Mesenchymal stem cell (in vitro differentiated cells and primary cell): ENCODE results near the gene STARD3.

Source experiments
- DNase-seq: peaks from one replicate; pipeline ENCODE4 v3.0.0-alpha.2; 2013
- H2AFZ ChIP-seq: one replicate; pipeline ENCODE4 v1.6.1; 2013; ENCODE audit warnings: low read depth, mild to moderate bottlenecking, control low read depth, inconsistent platforms, low read length, moderate library complexity
- H2AK5ac ChIP-seq: 2 replicates; pipeline ENCODE4 v1.6.1; 2013; ENCODE audit warnings: low read length, moderate library complexity, mild to moderate bottlenecking, inconsistent platforms; ENCODE audit not compliant: severe bottlenecking
- H2BK120ac ChIP-seq: one replicate; pipeline ENCODE4 v1.6.1; 2013; ENCODE audit warnings: low read depth, mild to moderate bottlenecking, inconsistent platforms, low read length, moderate library complexity
- H2BK12ac ChIP-seq, 2 experiments: one replicate each; pipeline ENCODE4 v1.6.1; 2013; ENCODE audit warnings: inconsistent platforms in 2 of 2, low read length in 2 of 2, mild to moderate bottlenecking in 2 of 2, moderate library complexity in 2 of 2, control low read depth in 1 of 2
- H2BK15ac ChIP-seq: one replicate; pipeline ENCODE4 v1.6.1; 2013; ENCODE audit warnings: mild to moderate bottlenecking, low read depth, inconsistent platforms; ENCODE audit not compliant: poor library complexity, severe bottlenecking
- H2BK5ac ChIP-seq: 2 replicates; pipeline ENCODE4 v1.6.1; 2013; ENCODE audit warnings: low read depth, mild to moderate bottlenecking, low read length, control low read depth, inconsistent platforms; ENCODE audit not compliant: poor library complexity, severe bottlenecking
- H3K14ac ChIP-seq, 2 experiments: one replicate each; pipeline ENCODE4 v1.6.1; 2013; ENCODE audit warnings: inconsistent platforms in 2 of 2, low read length in 2 of 2, control low read depth in 1 of 2, mild to moderate bottlenecking in 1 of 2, moderate library complexity in 1 of 2
- H3K18ac ChIP-seq, 2 experiments: one replicate each; pipeline ENCODE4 v1.6.1; 2013; ENCODE audit warnings: inconsistent platforms in 2 of 2, low read length in 2 of 2, control low read depth in 1 of 2, low read depth in 1 of 2, mild to moderate bottlenecking in 1 of 2
- H3K23ac ChIP-seq, 2 experiments: one replicate each; pipeline ENCODE4 v1.6.1; 2013; ENCODE audit warnings: inconsistent platforms in 2 of 2, low read length in 2 of 2, mild to moderate bottlenecking in 2 of 2, moderate library complexity in 2 of 2, control low read depth in 1 of 2
- H3K27ac ChIP-seq: 2 replicates; pipeline ENCODE4 v1.5.1; 2013; ENCODE audit warnings: mild to moderate bottlenecking, moderate library complexity, low read length, control low read depth, inconsistent platforms; ENCODE audit not compliant: poor library complexity, severe bottlenecking
- H3K27me3 ChIP-seq, 2 experiments: 2 replicates each; pipeline versions ENCODE4 v1.6.1 to v1.7.0; 2013; ENCODE audit warnings: low read length in 2 of 2, mild to moderate bottlenecking in 2 of 2, moderate library complexity in 2 of 2, control low read depth in 1 of 2, inconsistent platforms in 1 of 2; ENCODE audit not compliant: control insufficient read depth in 1 of 2, insufficient read depth in 1 of 2
- H3K36me3 ChIP-seq, 2 experiments: 2 replicates each; pipeline versions ENCODE4 v1.6.1 to v1.7.0; 2013; ENCODE audit warnings: low read length in 2 of 2, control low read depth in 1 of 2, inconsistent platforms in 1 of 2, low read depth in 1 of 2, mild to moderate bottlenecking in 1 of 2; ENCODE audit not compliant: insufficient read depth in 2 of 2, control insufficient read depth in 1 of 2
- H3K4ac ChIP-seq, 2 experiments: one replicate each; pipeline ENCODE4 v1.6.1; 2013; ENCODE audit warnings: inconsistent platforms in 2 of 2, low read length in 2 of 2, mild to moderate bottlenecking in 2 of 2, moderate library complexity in 2 of 2, control low read depth in 1 of 2, low read depth in 1 of 2
- H3K4me1 ChIP-seq: 2 replicates; pipeline ENCODE4 v1.6.1; 2013; ENCODE audit warnings: low read depth, low read length, control low read depth; ENCODE audit not compliant: control insufficient read depth, insufficient read depth
- H3K4me2 ChIP-seq: 2 replicates; pipeline ENCODE4 v1.6.1; 2013; ENCODE audit warnings: low read length, mild to moderate bottlenecking, inconsistent platforms; ENCODE audit not compliant: poor library complexity, severe bottlenecking
- H3K4me3 ChIP-seq, 2 experiments: 2 replicates each; pipeline versions ENCODE4 v1.5.1 to v1.7.0; 2013; ENCODE audit warnings: low read length in 2 of 2, mild to moderate bottlenecking in 2 of 2, control low read depth in 1 of 2, low read depth in 1 of 2; ENCODE audit not compliant: insufficient read depth in 1 of 2
- H3K79me1 ChIP-seq: replicated peaks from 2 replicates; pipeline ENCODE4 v1.6.1; 2013; ENCODE audit warnings: mild to moderate bottlenecking, control low read depth, low read length, inconsistent platforms; ENCODE audit not compliant: poor library complexity, severe bottlenecking
- H3K9ac ChIP-seq: 2 replicates; pipeline ENCODE4 v1.7.0; 2013; ENCODE audit warnings: mild to moderate bottlenecking, low read length, moderate library complexity
- H3K9me3 ChIP-seq: 2 replicates; pipeline ENCODE4 v1.7.0; 2013; ENCODE audit warnings: mild to moderate bottlenecking, low read length; ENCODE audit not compliant: control insufficient read depth
- H4K8ac ChIP-seq: one replicate; pipeline ENCODE4 v1.6.1; 2013; ENCODE audit warnings: inconsistent platforms, mild to moderate bottlenecking, low read length, moderate library complexity
- H4K91ac ChIP-seq: one replicate; pipeline ENCODE4 v1.6.1; 2013; ENCODE audit warnings: mild to moderate bottlenecking, low read length, inconsistent platforms
- WGBS: methylation state at CpG from one replicate; pipeline ENCODE4 v1.1.7; 2013; ENCODE audit warnings: mixed read lengths; 5-methylcytosine and 5-hydroxymethylcytosine counted together

The STARD3 gene

GRCh38 chr17:39608142-39608981 is 28.6 kb upstream of the STARD3 start:
- H2BK120ac ChIP-seq: no peak overlapping the region
- H3K9ac ChIP-seq: no peak overlapping the region
- no peak overlapping the region for H3K23ac ChIP-seq
- DNase-seq: no peak
- no peak overlapping the region for H3K18ac ChIP-seq
- H3K14ac ChIP-seq: no peak overlapping the region
- H4K91ac ChIP-seq: no peak overlapping the region
- peaks cover 21% of the 10 kb centered on the region for H3K4me1 ChIP-seq
- no peak overlapping the region for H2AK5ac ChIP-seq
- no peak overlapping the region for H4K8ac ChIP-seq
- H3K36me3 ChIP-seq: no peaks in the 10 kb centered on the region
- H3K27me3 ChIP-seq: peaks cover 88% of the 10 kb centered on the region in 2 experiments
- H2AFZ ChIP-seq: no peak overlapping the region
- H3K9me3 ChIP-seq: no peaks in the 10 kb centered on the region
- H3K4ac ChIP-seq: no peak overlapping the region
- 24% methylated on average over 8 of the region's 15 CpGs for WGBS
- H3K4me3 ChIP-seq: no peak overlapping the region
- H2BK15ac ChIP-seq: no peak overlapping the region
- H3K79me1 ChIP-seq: no peaks in the 10 kb centered on the region
- H2BK5ac ChIP-seq: no peak overlapping the region
- no peak overlapping the region for H3K4me2 ChIP-seq
- no peak overlapping the region for H2BK12ac ChIP-seq
- no peak overlapping the region for H3K27ac ChIP-seq

GRCh38 chr17:39609416-39610025 is 27.4 kb upstream of the STARD3 start:
- H2AK5ac ChIP-seq: no peak overlapping the region
- H2BK15ac ChIP-seq: no peak overlapping the region
- H2AFZ ChIP-seq: no peak overlapping the region
- H3K18ac ChIP-seq: no peak overlapping the region
- H3K9ac ChIP-seq: no peak overlapping the region
- no peaks in the 10 kb centered on the region for H3K79me1 ChIP-seq
- WGBS: 62% methylated on average over 4 of the region's 4 CpGs
- H3K36me3 ChIP-seq: no peaks in the 10 kb centered on the region
- no peak overlapping the region for H3K4me3 ChIP-seq
- H3K27me3 ChIP-seq: peaks cover 87 to 89% of the 10 kb centered on the region in 2 experiments
- H3K4ac ChIP-seq: no peak overlapping the region
- no peak overlapping the region for H2BK12ac ChIP-seq
- no peak overlapping the region for H4K8ac ChIP-seq
- no peak for DNase-seq
- no peak overlapping the region for H3K27ac ChIP-seq
- no peak overlapping the region for H3K23ac ChIP-seq
- H3K14ac ChIP-seq: no peak overlapping the region
- H2BK5ac ChIP-seq: no peak overlapping the region
- no peak overlapping the region for H2BK120ac ChIP-seq
- H3K4me2 ChIP-seq: no peak overlapping the region
- H4K91ac ChIP-seq: no peak overlapping the region
- no peaks in the 10 kb centered on the region for H3K9me3 ChIP-seq
- H3K4me1 ChIP-seq: peaks cover 17% of the 10 kb centered on the region

DNA sequence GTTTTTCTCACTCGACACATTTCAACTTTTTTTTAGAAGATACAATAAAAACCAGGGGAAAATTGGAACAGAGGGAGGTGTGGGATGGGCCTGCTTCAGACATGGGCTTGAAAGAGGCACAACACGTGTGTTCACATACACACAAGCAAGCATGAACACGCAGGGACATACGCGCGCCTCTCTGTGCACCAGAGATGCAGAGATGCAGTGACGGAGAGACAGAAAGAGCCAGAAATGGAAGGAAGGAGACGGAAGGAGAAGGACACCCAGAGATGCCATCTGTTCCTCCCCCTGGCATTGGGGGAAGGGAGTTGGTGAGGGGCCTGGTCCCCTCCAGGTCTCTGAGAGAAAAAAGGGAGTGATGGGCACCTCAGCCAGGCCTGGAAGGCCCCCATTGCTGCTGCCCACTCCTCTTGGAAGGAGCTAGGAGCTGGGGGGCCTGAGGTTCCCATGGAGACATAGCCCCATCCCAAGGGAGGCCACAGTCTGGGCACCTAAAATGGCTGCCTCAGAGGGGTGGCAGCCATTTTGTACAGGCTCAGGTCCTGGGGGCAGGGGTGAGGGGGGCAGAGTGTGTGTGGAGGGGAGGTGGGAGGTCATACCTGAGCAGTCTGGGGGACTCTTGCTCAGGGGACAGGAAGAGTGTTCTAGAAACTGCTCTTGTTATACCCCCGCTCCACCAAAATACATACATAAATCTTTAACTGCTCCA is 25.4 kb upstream of the STARD3 start:
- H2AFZ ChIP-seq: no peak overlapping the region
- no peak overlapping the region for H4K91ac ChIP-seq
- H4K8ac ChIP-seq: no peak overlapping the region
- H2BK15ac ChIP-seq: no peak overlapping the region
- H3K14ac ChIP-seq: no peak overlapping the region
- H3K4me3 ChIP-seq: no peak overlapping the region
- no peak overlapping the region for H3K4ac ChIP-seq
- no peak overlapping the region for H3K18ac ChIP-seq
- 90% methylated on average over 8 of the region's 9 CpGs for WGBS
- H3K9ac ChIP-seq: no peak overlapping the region
- H3K9me3 ChIP-seq: no peaks in the 10 kb centered on the region
- H3K4me2 ChIP-seq: no peak overlapping the region
- H3K27ac ChIP-seq: no peak overlapping the region
- peaks cover 2% of the 10 kb centered on the region for H3K4me1 ChIP-seq
- H2BK120ac ChIP-seq: no peak overlapping the region
- H2BK5ac ChIP-seq: no peak overlapping the region
- no peak overlapping the region for H2AK5ac ChIP-seq
- no peak overlapping the region for H3K23ac ChIP-seq
- H2BK12ac ChIP-seq: no peak overlapping the region
- DNase-seq: no peak
- no peaks in the 10 kb centered on the region for H3K36me3 ChIP-seq
- H3K79me1 ChIP-seq: no peaks in the 10 kb centered on the region
- peaks cover 81 to 87% of the 10 kb centered on the region in 2 experiments for H3K27me3 ChIP-seq

DNA sequence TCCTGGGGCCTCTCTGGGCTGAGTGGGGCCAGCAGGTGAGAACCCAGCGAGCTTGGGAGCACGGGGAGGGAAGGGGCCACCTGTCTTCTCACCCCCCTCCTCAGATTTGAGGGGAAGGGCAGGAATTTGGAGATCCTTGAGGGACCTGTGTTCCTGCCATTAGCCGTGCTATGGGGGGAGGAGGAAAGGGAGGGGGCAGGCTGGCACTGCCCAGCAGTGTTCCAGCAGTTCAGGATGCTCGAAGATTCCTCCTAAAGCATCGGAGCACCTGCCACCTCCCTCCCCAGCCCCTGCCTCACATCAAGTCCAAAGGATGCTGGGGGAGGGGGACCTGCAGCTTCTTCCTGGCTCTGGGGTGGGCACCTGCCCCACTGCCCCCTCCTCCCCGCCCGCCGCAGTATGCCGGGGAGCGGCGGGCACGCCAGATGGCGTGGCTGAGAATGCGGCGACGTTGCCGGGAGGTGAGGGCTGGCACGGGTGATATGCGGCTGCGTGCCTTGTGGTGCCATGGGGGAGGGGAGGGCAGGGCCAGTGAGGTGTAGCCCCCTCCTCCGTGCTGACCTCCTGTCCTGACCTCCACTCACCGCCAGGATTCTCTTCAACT is 24.6 kb upstream of the STARD3 start:
- Histone ChIP-seq H2BK120ac (no peak overlapping the region), H3K4ac (no peak overlapping the region), H4K8ac (no peak overlapping the region), H3K79me1 (no peaks in the 10 kb centered on the region), H3K4me3 (no peak overlapping the region), H2AFZ (no peak overlapping the region), H2BK5ac (no peak overlapping the region), H3K4me2 (no peak overlapping the region), H3K27ac (no peak overlapping the region), H3K27me3 (peaks cover 84 to 88% of the 10 kb centered on the region in 2 experiments), H3K4me1 (peaks cover 4% of the 10 kb centered on the region), H3K23ac (no peak overlapping the region), H3K9me3 (no peaks in the 10 kb centered on the region), H3K36me3 (no peaks in the 10 kb centered on the region), H4K91ac (no peak overlapping the region), H3K9ac (no peak overlapping the region), H3K14ac (no peak overlapping the region), H3K18ac (no peak overlapping the region), H2BK15ac (no peak overlapping the region), H2AK5ac (no peak overlapping the region), H2BK12ac (no peak overlapping the region)
- DNase-seq: no peak
- WGBS: 66% methylated on average over 7 of the region's 22 CpGs
